SJCRH30 (cell line): Measurements from ENCODE around the gene TRPM5. TPM values are rescaled to one million over a fixed set of nuclear protein-coding genes. Genes with fewer than 3 reads are reported as not detected.
A peak's percentile ranks its signal among the peaks of the same experiment; 100 is the strongest.

Experiments
- DNase-seq, 2 experiments: peaks; one replicate each; pipeline ENCODE4 v3.0.0-alpha.2; 2015 to 2020
- H3K27ac ChIP-seq: fragments of 250-450 bp; sonication (Bioruptor Pico); 2 replicates; pipeline ENCODE4 v1.5.1; 2020; ENCODE audit warnings: mild to moderate bottlenecking, moderate library complexity
- H3K27me3 ChIP-seq: fragments of 250-450 bp; sonication (Bioruptor Pico); 2 replicates; pipeline ENCODE4 v1.5.1; 2020; ENCODE audit warnings: mild to moderate bottlenecking, moderate library complexity
- H3K36me3 ChIP-seq: fragments of 250-450 bp; sonication (Bioruptor Pico); 2 replicates; pipeline ENCODE4 v1.5.1; 2020; ENCODE audit warnings: mild to moderate bottlenecking, moderate library complexity
- H3K4me1 ChIP-seq: fragments of 250-450 bp; sonication (Bioruptor Pico); 2 replicates; pipeline ENCODE4 v1.5.1; 2020; ENCODE audit warnings: mild to moderate bottlenecking, moderate library complexity
- H3K4me3 ChIP-seq: fragments of 250-450 bp; sonication (Bioruptor Pico); 2 replicates; pipeline ENCODE4 v1.5.1; 2020; ENCODE audit warnings: mild to moderate bottlenecking, moderate library complexity
- H3K9me3 ChIP-seq: fragments of 250-450 bp; sonication (Bioruptor Pico); replicated peaks from 2 replicates; pipeline ENCODE4 v1.5.1; 2020; ENCODE audit warnings: mild to moderate bottlenecking, moderate library complexity
- total RNA-seq: library from RNA; depleted of rRNA; stranded (reverse); fragments of >200 nt; shearing (Covaris generic); gene quantifications from 2 replicates; pipeline ENCODE4 v1.2.3, GENCODE V29; 2014

The TRPM5 gene
- total RNA-seq, 1 experiment from 2014 or later = not detected

DNA sequence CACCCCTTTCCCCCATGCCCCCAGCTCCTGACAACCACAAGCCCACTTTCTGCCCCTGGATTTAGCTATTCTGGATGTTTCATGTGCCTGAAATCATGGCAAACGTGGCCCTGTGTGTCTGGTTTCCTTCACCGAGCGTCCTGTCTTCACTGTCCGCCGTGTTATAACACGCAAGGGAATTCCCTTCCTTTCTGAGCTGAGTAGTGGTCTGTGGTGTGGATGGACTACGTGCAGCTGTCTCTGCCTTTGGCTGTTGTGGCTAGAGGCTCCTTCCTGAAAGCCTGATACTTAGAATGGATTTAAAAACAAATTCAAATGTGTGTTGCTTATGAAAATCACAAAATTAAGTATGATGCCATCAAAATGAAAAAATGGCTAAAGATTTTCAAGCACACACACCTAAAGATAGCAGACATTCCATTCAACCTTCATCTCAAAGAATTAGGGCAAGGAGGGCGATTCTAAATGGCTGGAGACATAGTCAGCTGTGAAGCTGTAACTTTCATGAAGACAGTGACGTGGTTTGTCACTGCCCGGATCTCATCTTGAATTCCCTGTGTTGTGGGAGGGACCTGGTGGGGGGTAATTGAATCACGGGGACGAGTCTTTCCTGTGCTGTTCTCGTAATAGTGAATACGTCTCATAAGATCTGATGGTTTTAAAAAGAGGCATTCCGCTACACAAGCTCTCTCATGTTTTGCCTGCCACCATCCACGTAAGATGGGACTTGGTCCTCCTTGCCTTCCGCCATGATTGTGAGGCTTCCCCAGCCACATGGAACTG is 31.0 kb upstream of the TRPM5 start:
- peak in 1 of 2 experiments; percentile 60 for DNase-seq

GRCh38 chr11:2474059-2474901 is 30.0 kb upstream of the TRPM5 start:
- H3K27me3 ChIP-seq = no peaks in the 10 kb centered on the region
- peaks cover 9% of the 10 kb centered on the region; the same call in 1 of the 2 replicates for H3K4me1 ChIP-seq
- peak; percentile 43 to 66 for DNase-seq
- no peak overlapping the region for H3K4me3 ChIP-seq
- no peaks in the 10 kb centered on the region for H3K9me3 ChIP-seq
- H3K27ac ChIP-seq = peak overlapping the region; percentile 17; the same call in 1 of the 2 replicates
- no peaks in the 10 kb centered on the region for H3K36me3 ChIP-seq

More for the DNA sequence above, 31.0 kb upstream of the TRPM5 start:
- no peaks in the 10 kb centered on the region for H3K27me3 ChIP-seq
- peaks cover 9% of the 10 kb centered on the region; the same call in 1 of the 2 replicates for H3K4me1 ChIP-seq
- no peak overlapping the region for H3K4me3 ChIP-seq
- H3K27ac ChIP-seq = peak overlapping the region; percentile 17; the same call in 1 of the 2 replicates
- H3K9me3 ChIP-seq = no peaks in the 10 kb centered on the region
- H3K36me3 ChIP-seq = no peaks in the 10 kb centered on the region

- Histone ChIP-seq H3K9me3 (no peaks in the 10 kb centered on the region), H3K27ac (no peak overlapping the region), H3K4me1 (peaks cover 9% of the 10 kb centered on the region; the same call in 1 of the 2 replicates), H3K27me3 (no peaks in the 10 kb centered on the region; the same call in 1 of the 2 replicates), H3K36me3 (no peaks in the 10 kb centered on the region), H3K4me3 (no peak overlapping the region)
- no peak for DNase-seq
Measured at GRCh38 chr11:2473361-2474058, 29.2 kb upstream of the TRPM5 start.

DNA sequence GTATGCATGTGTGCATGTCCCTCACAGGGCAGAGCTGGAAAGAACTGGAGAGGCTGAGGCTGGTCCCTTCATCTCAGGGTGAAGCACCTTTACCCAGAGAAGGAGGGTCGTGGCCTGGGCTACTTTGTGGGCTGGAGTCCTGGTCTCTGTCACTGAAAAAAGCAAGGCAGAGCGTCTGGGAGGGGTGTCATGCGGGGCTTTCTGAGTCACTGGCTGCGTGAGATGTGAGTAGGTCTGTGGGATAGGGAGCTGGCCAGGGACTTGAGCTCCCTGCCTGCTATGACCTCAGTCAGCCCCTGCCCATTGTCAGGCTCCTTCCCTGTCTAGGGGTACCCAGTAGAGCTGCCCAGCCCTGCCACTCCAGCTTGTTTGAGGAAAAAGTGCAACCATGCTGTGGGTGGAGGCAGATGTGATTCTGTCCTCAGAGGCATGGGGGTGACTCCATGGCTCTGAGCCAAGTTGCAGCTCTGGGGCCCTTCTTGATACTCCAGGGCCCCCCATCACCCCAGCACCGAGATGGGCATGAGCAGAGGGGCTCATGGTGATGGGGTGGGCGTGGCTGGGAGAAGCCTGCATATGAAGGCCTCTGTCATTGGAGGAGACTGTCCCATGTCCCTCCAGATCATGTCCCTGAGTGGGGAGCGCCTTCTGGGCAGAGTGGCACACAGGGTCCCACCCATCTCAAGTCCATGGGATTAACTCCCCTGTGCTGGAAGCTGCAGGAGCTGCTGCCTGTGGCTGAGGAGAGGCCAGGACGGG is 28.3 kb upstream of the TRPM5 start:
- no peak overlapping the region for H3K27ac ChIP-seq
- DNase-seq = no peak
- no peaks in the 10 kb centered on the region for H3K9me3 ChIP-seq
- H3K4me3 ChIP-seq = no peak overlapping the region
- no peaks in the 10 kb centered on the region for H3K36me3 ChIP-seq
- no peaks in the 10 kb centered on the region; the same call in 1 of the 2 replicates for H3K27me3 ChIP-seq
- H3K4me1 ChIP-seq = peaks cover 9% of the 10 kb centered on the region; the same call in 1 of the 2 replicates

GRCh38 chr11:2471804-2472096 is 27.4 kb upstream of the TRPM5 start:
- Histone ChIP-seq H3K36me3 (no peaks in the 10 kb centered on the region), H3K4me1 (peaks cover 9% of the 10 kb centered on the region; the same call in 1 of the 2 replicates), H3K9me3 (no peaks in the 10 kb centered on the region), H3K27ac (no peak overlapping the region), H3K4me3 (no peak overlapping the region), H3K27me3 (no peaks in the 10 kb centered on the region; the same call in 1 of the 2 replicates)
- DNase-seq = no peak

DNA sequence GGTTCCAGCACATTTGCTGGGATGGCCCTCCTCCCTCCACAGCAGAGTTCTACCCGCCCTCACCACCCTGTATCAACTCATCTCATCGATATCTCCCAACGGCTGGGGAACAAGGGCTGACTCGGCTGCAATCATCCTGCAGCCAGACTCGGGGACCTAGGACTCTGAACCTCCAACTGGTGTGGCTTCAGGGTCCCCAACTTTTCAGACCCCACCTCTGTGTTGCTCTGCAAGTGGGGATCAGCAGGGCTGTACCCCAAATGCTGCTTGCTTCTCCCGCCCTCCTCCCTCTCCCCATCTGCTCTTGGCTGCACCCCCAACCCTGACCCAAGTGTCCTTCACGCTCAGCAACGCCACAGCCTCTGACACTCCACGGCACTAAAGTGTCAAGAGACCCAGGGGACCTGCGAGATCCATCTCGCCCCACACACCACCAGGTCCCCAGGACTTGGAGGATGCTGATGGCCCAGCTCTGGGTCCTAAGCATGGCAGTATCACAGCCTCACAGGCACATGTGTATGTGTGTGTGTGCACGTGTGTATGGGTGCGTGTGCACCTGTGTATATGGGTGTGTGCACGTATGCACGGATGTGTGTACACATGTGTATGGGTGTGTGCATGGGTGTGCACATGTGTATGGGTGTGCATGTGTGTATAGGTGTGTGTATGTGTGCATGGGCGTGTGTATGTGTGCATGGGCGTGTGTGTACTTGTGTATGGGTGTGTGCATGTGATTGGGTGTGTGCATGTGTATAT is 26.9 kb upstream of the TRPM5 start:
- no peak for DNase-seq
- no peak overlapping the region for H3K4me3 ChIP-seq
- H3K36me3 ChIP-seq = no peaks in the 10 kb centered on the region

DNA sequence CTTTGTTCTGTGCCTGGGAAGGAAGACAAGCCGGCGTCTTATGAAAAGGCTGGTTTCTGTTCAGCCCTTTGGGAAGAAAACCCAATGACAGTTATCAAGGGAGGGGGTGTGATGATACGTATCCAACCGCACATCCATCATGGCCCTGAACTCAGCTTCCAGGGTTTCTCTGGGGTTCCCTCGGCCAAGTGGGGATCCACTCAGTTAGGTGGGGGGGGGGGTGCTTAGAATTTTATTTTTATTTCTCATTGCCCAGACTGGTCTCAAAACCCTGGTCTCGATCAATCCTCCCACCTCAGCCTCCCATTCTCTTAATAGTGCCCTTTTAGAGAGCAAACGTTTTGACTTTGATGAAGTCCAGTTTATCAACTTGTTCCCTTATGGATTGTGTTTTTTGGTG is 26.2 kb upstream of the TRPM5 start:
- Histone ChIP-seq H3K4me1 (peaks cover 9% of the 10 kb centered on the region; the same call in 1 of the 2 replicates), H3K4me3 (no peak overlapping the region), H3K27ac (no peak overlapping the region), H3K27me3 (peaks cover 8% of the 10 kb centered on the region; the same call in 1 of the 2 replicates), H3K36me3 (no peaks in the 10 kb centered on the region), H3K9me3 (no peaks in the 10 kb centered on the region)
- no peak for DNase-seq

More for the DNA sequence above, 26.9 kb upstream of the TRPM5 start:
- peaks cover 9% of the 10 kb centered on the region; the same call in 1 of the 2 replicates for H3K4me1 ChIP-seq
- H3K27me3 ChIP-seq = peaks cover 4% of the 10 kb centered on the region; the same call in 1 of the 2 replicates
- H3K9me3 ChIP-seq = no peaks in the 10 kb centered on the region
- no peak overlapping the region for H3K27ac ChIP-seq

DNA sequence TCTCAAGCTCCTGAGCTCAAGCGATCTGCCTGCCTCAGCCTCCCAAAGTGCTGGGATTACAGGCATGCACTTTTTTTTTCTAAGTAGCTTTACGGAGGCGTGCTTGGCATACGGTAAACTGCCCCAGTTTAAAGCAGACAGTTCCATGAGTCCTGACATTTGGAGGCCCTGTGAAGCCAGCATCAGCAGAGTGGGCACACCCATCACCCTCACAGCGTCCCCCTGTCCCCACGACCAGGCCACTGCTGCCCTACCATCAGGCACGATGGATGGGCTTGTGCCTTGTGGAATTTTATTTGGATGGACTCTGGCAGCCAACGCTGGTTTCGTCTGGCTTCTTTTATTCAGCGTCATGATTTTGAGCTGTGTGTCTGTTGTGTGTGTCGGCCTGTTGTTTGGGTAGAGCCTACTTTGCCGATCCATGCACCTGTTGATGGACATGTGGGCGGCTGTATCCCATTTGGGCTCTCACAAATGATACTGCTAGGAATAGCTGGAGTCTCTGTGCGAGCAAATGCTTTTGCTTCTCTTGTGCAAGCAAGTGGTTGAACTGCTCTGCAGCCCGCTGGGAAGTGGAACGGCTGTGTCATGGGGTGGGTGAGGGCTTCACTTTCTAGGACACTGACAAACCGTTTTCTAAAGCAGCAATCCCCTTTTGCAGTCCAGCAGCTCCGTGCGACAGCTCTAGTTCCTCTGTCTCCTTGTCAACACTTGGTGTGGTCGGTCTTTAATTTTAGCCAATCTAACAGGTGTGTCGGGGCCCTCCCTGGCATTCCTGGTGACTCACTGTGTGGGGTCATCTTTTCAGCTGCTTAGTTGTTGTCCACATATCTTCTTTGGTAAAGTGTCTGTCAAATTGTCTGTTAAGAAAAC is 24.3 kb upstream of the TRPM5 start:
- Histone ChIP-seq H3K27me3 (peaks cover 14% of the 10 kb centered on the region; the same call in 1 of the 2 replicates), H3K36me3 (no peaks in the 10 kb centered on the region), H3K27ac (no peak overlapping the region), H3K9me3 (no peaks in the 10 kb centered on the region), H3K4me3 (no peak overlapping the region), H3K4me1 (no peaks in the 10 kb centered on the region)
- peak in 1 of 2 experiments; percentile 20 for DNase-seq

GRCh38 chr11:2467695-2468055 is 23.4 kb upstream of the TRPM5 start:
- DNase-seq = no peak
- no peaks in the 10 kb centered on the region for H3K9me3 ChIP-seq
- H3K36me3 ChIP-seq = no peaks in the 10 kb centered on the region
- H3K4me1 ChIP-seq = no peaks in the 10 kb centered on the region
- peaks cover 14% of the 10 kb centered on the region; the same call in 1 of the 2 replicates for H3K27me3 ChIP-seq
- H3K27ac ChIP-seq = no peak overlapping the region
- no peak overlapping the region for H3K4me3 ChIP-seq

DNA sequence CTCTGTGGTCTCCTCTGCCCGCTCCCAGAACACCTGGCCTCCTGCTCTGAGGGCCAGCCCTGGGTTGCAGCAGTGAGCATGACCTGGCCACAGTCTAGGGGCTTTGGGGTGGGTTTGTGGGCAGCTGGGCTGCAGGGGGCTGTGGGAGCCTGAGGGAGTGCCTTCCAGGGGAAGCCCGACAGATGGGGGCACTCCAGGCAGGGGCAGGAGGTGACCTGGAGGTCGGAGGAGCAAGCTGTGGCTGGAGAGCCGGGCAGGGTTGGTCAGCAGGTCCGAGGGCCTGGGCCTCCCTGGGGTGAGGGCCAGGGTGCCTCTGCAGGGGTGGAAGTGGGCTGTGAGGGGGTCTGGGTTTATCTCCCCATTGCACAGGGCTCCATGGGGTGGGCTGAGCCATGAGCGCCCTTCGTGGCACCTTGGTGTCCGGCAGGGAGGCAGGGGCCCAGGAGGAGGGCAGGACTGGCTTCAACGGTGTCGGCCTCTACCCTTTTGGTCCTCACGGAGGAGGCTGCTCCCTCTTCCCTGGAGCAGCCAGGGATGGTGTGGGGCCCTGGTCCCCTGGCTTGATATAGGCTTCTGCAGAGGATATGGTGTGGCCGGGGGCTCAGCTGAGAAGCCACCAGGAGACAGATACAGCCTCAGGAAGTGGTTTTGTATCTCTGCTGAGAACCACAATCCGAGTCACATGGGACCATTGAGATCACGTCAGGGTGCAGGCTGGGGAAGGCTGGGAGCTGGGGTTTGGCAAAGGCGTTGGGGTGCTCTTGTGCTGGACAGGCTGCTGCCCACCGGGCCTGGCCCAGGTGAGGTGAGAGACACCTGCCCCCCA is 22.8 kb upstream of the TRPM5 start:
- H3K27ac ChIP-seq = no peak overlapping the region
- no peaks in the 10 kb centered on the region for H3K9me3 ChIP-seq
- H3K27me3 ChIP-seq = peaks cover 14% of the 10 kb centered on the region; the same call in 1 of the 2 replicates
- H3K36me3 ChIP-seq = no peaks in the 10 kb centered on the region
- H3K4me3 ChIP-seq = no peak overlapping the region
- DNase-seq = no peak
- no peaks in the 10 kb centered on the region for H3K4me1 ChIP-seq

- H3K27me3 ChIP-seq = peaks cover 14% of the 10 kb centered on the region; the same call in 1 of the 2 replicates
- H3K4me1 ChIP-seq = no peaks in the 10 kb centered on the region
- no peaks in the 10 kb centered on the region for H3K9me3 ChIP-seq
- no peak overlapping the region for H3K27ac ChIP-seq
- DNase-seq = no peak
- H3K4me3 ChIP-seq = no peak overlapping the region
- H3K36me3 ChIP-seq = no peaks in the 10 kb centered on the region
Measured at GRCh38 chr11:2466069-2466801, 21.9 kb upstream of the TRPM5 start.
